ENCODE results near the gene SEPHS1.

GRCh38 chr10:13393640-13394039, 45.5 kb upstream of the SEPHS1 start:
- TF ChIP-seq CTCF (IDR thresholded peaks at IDR 0.05; ENCODE audit: insufficient read depth, low read depth, low read length) (no peak), EZH2 (IDR thresholded peaks at IDR 0.05; ENCODE audit: insufficient read depth, low read length) (no peak)

Data from astrocyte (in vitro differentiated cells and primary cell).